Measurements from ENCODE around the gene DHX8. TPM values are rescaled to one million over a fixed set of nuclear protein-coding genes. Genes with fewer than 3 reads are reported as not detected.

Gene DHX8
- total and polyA plus RNA-seq, 2 experiments from 2014 or later: 33.1 to 34.4 TPM

DNA sequence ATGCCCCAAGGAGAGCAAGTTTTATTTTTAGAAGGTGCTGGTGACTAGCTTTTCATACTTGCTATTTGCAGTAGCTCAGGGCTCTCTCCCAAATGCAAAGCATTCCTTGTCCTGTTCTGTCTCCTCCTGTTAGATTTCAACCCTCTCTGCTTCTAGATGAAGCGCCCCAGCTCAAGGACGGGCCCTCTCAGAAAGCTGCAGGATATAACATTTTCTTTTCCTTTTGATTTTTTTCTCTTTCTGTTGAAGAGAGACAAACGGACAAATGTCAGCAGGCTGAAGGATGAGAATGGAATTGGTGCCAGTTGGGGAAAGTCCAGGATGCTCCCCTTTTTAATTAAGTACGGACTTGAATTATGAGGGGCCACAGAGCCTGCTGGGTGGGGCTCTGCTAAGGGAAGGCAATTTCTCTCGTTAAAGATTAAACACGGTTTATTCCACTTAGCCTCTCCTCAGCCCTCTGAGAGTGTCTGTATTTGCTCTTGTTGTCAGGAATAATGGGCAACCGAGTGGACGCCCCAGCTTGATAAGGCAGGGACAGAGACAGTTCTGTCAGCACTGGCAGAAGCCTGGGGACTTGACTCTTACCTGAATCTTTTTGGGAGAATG, 68.6 kb downstream of the DHX8 start:
- Histone ChIP-seq H3K27ac (no peak overlapping the region), H3K27me3 (replicated peaks; ENCODE audit: insufficient read depth) (no peaks in the 10 kb centered on the region), H3K4me1 (ENCODE audit: insufficient read depth) (peaks cover 9% of the 10 kb centered on the region), H2AFZ (no peak overlapping the region), H3K36me3 (ENCODE audit: low read depth) (no peaks in the 10 kb centered on the region), H3F3A (ENCODE audit: insufficient read depth) (peaks cover 5% of the 10 kb centered on the region), H3K9me3 (ENCODE audit: low read depth) (no peaks in the 10 kb centered on the region), H3K79me2 (ENCODE audit: insufficient read depth) (no peaks in the 10 kb centered on the region), H3K9me2 (ENCODE audit: insufficient read depth) (no peaks in the 10 kb centered on the region), H3K9ac (no peak overlapping the region), H3K4me3 (no peak overlapping the region), H3K4me2 (ENCODE audit: unreplicated experiment) (no peak overlapping the region), H4K20me1 (ENCODE audit: insufficient read depth) (no peaks in the 10 kb centered on the region)
- 67 to 72% methylated on average over 8 of the region's 8 CpGs for WGBS, 2 experiments (ENCODE audit: low coverage in 1 of 2, low lambda C conversion rate in 2 of 2, missing lambda C conversion rate in 2 of 2)
- in situ Hi-C loops (cut with MboI): no loop called here
- TF ChIP-seq EZH2 (IDR thresholded peaks at IDR 0.05; ENCODE audit: insufficient read depth, poor library complexity, severe bottlenecking) (no peak), EZH2phosphoT487 (IDR thresholded peaks at IDR 0.05; ENCODE audit: insufficient read depth, low read depth) (no peak)
- no peak for DNase-seq

- Histone ChIP-seq H2AFZ (no peak overlapping the region), H3F3A (ENCODE audit: insufficient read depth) (peaks cover 5% of the 10 kb centered on the region), H3K4me1 (ENCODE audit: insufficient read depth) (peaks cover 9% of the 10 kb centered on the region), H3K9ac (no peak overlapping the region), H3K27me3 (replicated peaks; ENCODE audit: insufficient read depth) (no peaks in the 10 kb centered on the region), H3K9me3 (ENCODE audit: low read depth) (no peaks in the 10 kb centered on the region), H3K27ac (no peak overlapping the region), H4K20me1 (ENCODE audit: insufficient read depth) (no peaks in the 10 kb centered on the region), H3K9me2 (ENCODE audit: insufficient read depth) (no peaks in the 10 kb centered on the region), H3K4me2 (ENCODE audit: unreplicated experiment) (no peak overlapping the region), H3K79me2 (ENCODE audit: insufficient read depth) (no peaks in the 10 kb centered on the region), H3K4me3 (no peak overlapping the region), H3K36me3 (ENCODE audit: low read depth) (no peaks in the 10 kb centered on the region)
- no peak for DNase-seq
- no peak for TF ChIP-seq EZH2 (IDR thresholded peaks at IDR 0.05; ENCODE audit: insufficient read depth, poor library complexity, severe bottlenecking)
- no peak for TF ChIP-seq EZH2phosphoT487 (IDR thresholded peaks at IDR 0.05; ENCODE audit: insufficient read depth, low read depth)
- WGBS, 2 experiments (ENCODE audit: low coverage in 1 of 2, low lambda C conversion rate in 2 of 2, missing lambda C conversion rate in 2 of 2): 68 to 72% methylated on average over 2 of the region's 2 CpGs
- in situ Hi-C loops (cut with MboI): no loop called here
Observed at GRCh38 chr17:43553573-43553972, 69.8 kb downstream of the DHX8 start.

GRCh38 chr17:43554857-43555256, 71.1 kb downstream of the DHX8 start:
- Histone ChIP-seq H3K9me3 (ENCODE audit: low read depth) (no peaks in the 10 kb centered on the region), H3K9ac (no peak overlapping the region), H3K4me3 (no peak overlapping the region), H3F3A (ENCODE audit: insufficient read depth) (peaks cover 5% of the 10 kb centered on the region), H3K27ac (no peak overlapping the region), H2AFZ (no peak overlapping the region), H3K27me3 (replicated peaks; ENCODE audit: insufficient read depth) (no peaks in the 10 kb centered on the region), H3K36me3 (ENCODE audit: low read depth) (no peaks in the 10 kb centered on the region), H3K4me2 (ENCODE audit: unreplicated experiment) (no peak overlapping the region), H3K9me2 (ENCODE audit: insufficient read depth) (no peaks in the 10 kb centered on the region), H3K4me1 (ENCODE audit: insufficient read depth) (peaks cover 9% of the 10 kb centered on the region), H3K79me2 (ENCODE audit: insufficient read depth) (no peaks in the 10 kb centered on the region), H4K20me1 (ENCODE audit: insufficient read depth) (no peaks in the 10 kb centered on the region)
- no peak for DNase-seq
- TF ChIP-seq EZH2phosphoT487 (IDR thresholded peaks at IDR 0.05; ENCODE audit: insufficient read depth, low read depth) (no peak), EZH2 (IDR thresholded peaks at IDR 0.05; ENCODE audit: insufficient read depth, poor library complexity, severe bottlenecking) (no peak)
- in situ Hi-C loops (cut with MboI): no loop called here
- WGBS, 2 experiments (ENCODE audit: low coverage in 1 of 2, low lambda C conversion rate in 2 of 2, missing lambda C conversion rate in 2 of 2): 90% methylated on average over 6 of the region's 6 CpGs

DNA sequence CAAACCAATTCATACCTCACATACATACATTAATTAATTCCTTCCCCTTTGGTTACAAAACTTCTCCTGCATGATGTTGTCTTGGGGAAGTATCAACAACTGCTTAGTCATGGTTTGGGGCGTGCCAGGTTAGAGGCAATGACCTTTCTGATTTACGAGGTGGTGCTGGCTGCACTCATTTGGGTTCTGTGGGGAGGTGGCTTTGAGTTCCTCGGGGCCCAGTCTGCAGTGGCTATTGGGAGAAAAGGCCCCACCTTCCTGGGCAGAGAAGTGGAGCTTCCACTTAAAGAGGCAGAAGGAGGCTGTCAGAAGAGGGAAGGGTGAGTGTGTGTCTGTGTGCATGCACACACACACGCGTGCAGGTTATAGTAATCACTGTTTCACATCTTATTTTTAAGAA, 72.5 kb downstream of the DHX8 start:
- H2AFZ ChIP-seq: peak overlapping the region; percentile 57
- in situ Hi-C loops (cut with MboI): no loop called here
- no peaks in the 10 kb centered on the region for H4K20me1 ChIP-seq (ENCODE audit: insufficient read depth)
- no peaks in the 10 kb centered on the region for H3K27me3 ChIP-seq (replicated peaks; ENCODE audit: insufficient read depth)
- 14 to 16% methylated on average over 5 of the region's 5 CpGs for WGBS, 2 experiments (ENCODE audit: low coverage in 1 of 2, low lambda C conversion rate in 2 of 2, missing lambda C conversion rate in 2 of 2)
- no peak overlapping the region; the same call in 1 of the 2 replicates for H3K9ac ChIP-seq
- H3K4me2 ChIP-seq (ENCODE audit: unreplicated experiment): peak overlapping the region; percentile 56
- H3K36me3 ChIP-seq (ENCODE audit: low read depth): no peaks in the 10 kb centered on the region
- H3F3A ChIP-seq (ENCODE audit: insufficient read depth): peaks cover 5% of the 10 kb centered on the region
- peak overlapping the region; percentile 10; the same call in 1 of the 2 replicates for H3K4me3 ChIP-seq
- H3K27ac ChIP-seq: peak overlapping the region; percentile 57
- no peaks in the 10 kb centered on the region for H3K9me3 ChIP-seq (ENCODE audit: low read depth)
- no peaks in the 10 kb centered on the region for H3K79me2 ChIP-seq (ENCODE audit: insufficient read depth)
- H3K9me2 ChIP-seq (ENCODE audit: insufficient read depth): no peaks in the 10 kb centered on the region
- TF ChIP-seq EZH2 (IDR thresholded peaks at IDR 0.05; ENCODE audit: insufficient read depth, poor library complexity, severe bottlenecking) (no peak), EZH2phosphoT487 (IDR thresholded peaks at IDR 0.05; ENCODE audit: insufficient read depth, low read depth) (no peak)
- H3K4me1 ChIP-seq (ENCODE audit: insufficient read depth): peaks cover 9% of the 10 kb centered on the region
- DNase-seq: peak; percentile 93
